Measurements from ENCODE around the gene SRCIN1.
"Not testable (repeated sequence)": the region's sequence is repeated elsewhere in the genome, so short reads cannot be mapped to it uniquely, and the experiment has no call there.

Gene SRCIN1

GRCh38 chr17:38605841-38606645 lies at the start of gene SRCIN1:
TSS of gene SRCIN1 (minus strand) at chr17:38605952. CDS start at chr17:38605705, 247 bp downstream.
- in situ Hi-C loops (cut with MboI; ENCODE audit: low sequenced_read_pairs) = no loop called here

- in situ Hi-C loops (cut with MboI; ENCODE audit: low sequenced_read_pairs) = no loop called here
These were observed 49.0 kb upstream of the SRCIN1 start for GRCh38 chr17:38654411-38655398.

- in situ Hi-C loops (cut with MboI; ENCODE audit: low sequenced_read_pairs) = no loop called here
These were observed 47.9 kb upstream of the SRCIN1 start for GRCh38 chr17:38653679-38654078.

- in situ Hi-C loops (cut with MboI; ENCODE audit: low sequenced_read_pairs) = no loop called here
These were observed 47.5 kb upstream of the SRCIN1 start for GRCh38 chr17:38653230-38653629.

GRCh38 chr17:38650653-38651173 lies 45.0 kb upstream of the SRCIN1 start:
- in situ Hi-C loops (cut with MboI; ENCODE audit: low sequenced_read_pairs) = not testable (repeated sequence)

- in situ Hi-C loops (cut with MboI; ENCODE audit: low sequenced_read_pairs) = no loop called here
These were observed 32.2 kb upstream of the SRCIN1 start for GRCh38 chr17:38637951-38638350.

GRCh38 chr17:38636054-38636453 lies 30.3 kb upstream of the SRCIN1 start:
- in situ Hi-C loops (cut with MboI; ENCODE audit: low sequenced_read_pairs) = no loop called here

- in situ Hi-C loops (cut with MboI; ENCODE audit: low sequenced_read_pairs) = no loop called here
These were observed 26.6 kb upstream of the SRCIN1 start for GRCh38 chr17:38632334-38632733.

- in situ Hi-C loops (cut with MboI; ENCODE audit: low sequenced_read_pairs) = no loop called here
These were observed 22.7 kb upstream of the SRCIN1 start for GRCh38 chr17:38628441-38628840.

- in situ Hi-C loops (cut with MboI; ENCODE audit: low sequenced_read_pairs) = no loop called here
These were observed 22.2 kb upstream of the SRCIN1 start for GRCh38 chr17:38627957-38628356.

GRCh38 chr17:38626606-38627226 lies 21.0 kb upstream of the SRCIN1 start:
- in situ Hi-C loops (cut with MboI; ENCODE audit: low sequenced_read_pairs) = not testable (repeated sequence)

- in situ Hi-C loops (cut with MboI; ENCODE audit: low sequenced_read_pairs) = no loop called here
These were observed 19.7 kb upstream of the SRCIN1 start for GRCh38 chr17:38625482-38625881.

GRCh38 chr17:38624782-38625355 lies 19.1 kb upstream of the SRCIN1 start:
- in situ Hi-C loops (cut with MboI; ENCODE audit: low sequenced_read_pairs) = not testable (repeated sequence)

GRCh38 chr17:38621538-38621937 lies 15.8 kb upstream of the SRCIN1 start:
- in situ Hi-C loops (cut with MboI; ENCODE audit: low sequenced_read_pairs) = no loop called here

GRCh38 chr17:38620551-38621277 lies 15.0 kb upstream of the SRCIN1 start:
- in situ Hi-C loops (cut with MboI; ENCODE audit: low sequenced_read_pairs) = no loop called here

- in situ Hi-C loops (cut with MboI; ENCODE audit: low sequenced_read_pairs) = no loop called here
These were observed 14.3 kb upstream of the SRCIN1 start for GRCh38 chr17:38619937-38620550.

- in situ Hi-C loops (cut with MboI; ENCODE audit: low sequenced_read_pairs) = no loop called here
These were observed 13.7 kb upstream of the SRCIN1 start for GRCh38 chr17:38619451-38619795.

- in situ Hi-C loops (cut with MboI; ENCODE audit: low sequenced_read_pairs) = no loop called here
These were observed 12.4 kb upstream of the SRCIN1 start for GRCh38 chr17:38617967-38618760.
